Coronary artery (tissue), 2 donors: ENCODE data around the gene SLF2.
"Not testable (repeated sequence)": the region's sequence is repeated elsewhere in the genome, so short reads cannot be mapped to it uniquely, and the experiment has no call there.

ENCODE experiments used
- DNase-seq: peaks from one replicate; pipeline ENCODE4 v3.0.0-alpha.2; 2017; ENCODE audit warnings: low spot score
- H3K27ac ChIP-seq, 2 donors: fragments of 200-600 bp; sonication (generic); one replicate each; pipeline ENCODE4 v1.5.1; 2016 to 2019
- H3K4me3 ChIP-seq: fragments of 200-600 bp; sonication (generic); 2 replicates; pipeline ENCODE4 v1.5.1; 2016; ENCODE audit warnings: mild to moderate bottlenecking, moderate library complexity
- TF ChIP-seq, protein P1 (sequence below): fragments of 200-600 bp; sonication (generic); IDR thresholded peaks from one replicate; pipeline ENCODE4 v1.5.1; 2019; ENCODE audit warnings: antibody characterized with exemption

The SLF2 gene

DNA sequence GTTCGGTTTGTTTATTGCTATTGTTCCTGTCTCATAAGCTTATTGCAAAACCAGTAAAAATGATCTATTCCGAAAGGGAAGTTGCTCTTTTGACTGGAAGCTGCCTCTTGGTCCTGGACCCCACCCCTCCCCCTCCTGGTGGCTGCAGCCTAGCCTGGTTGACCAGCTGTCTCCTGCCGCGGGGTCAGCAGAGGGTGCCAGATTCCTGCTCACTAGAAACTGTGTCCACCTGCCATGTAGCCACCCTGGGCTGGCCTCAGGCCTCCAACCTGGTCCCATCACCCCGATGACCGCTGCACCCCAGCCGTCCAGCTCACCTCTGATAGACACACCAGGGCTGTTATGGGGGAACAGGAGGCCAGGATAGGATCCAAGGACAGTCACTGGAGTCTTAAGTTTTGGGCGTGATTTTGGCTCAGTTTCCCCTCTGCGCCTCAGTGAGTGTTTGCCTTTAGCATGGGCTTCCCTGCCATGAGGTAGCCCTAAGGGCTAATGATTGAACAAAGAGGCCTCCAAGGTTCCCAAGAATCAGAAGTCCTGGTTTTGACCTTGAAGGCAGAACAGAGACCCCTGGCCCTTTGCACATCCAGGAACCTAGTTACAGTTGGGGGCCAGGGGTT lies 32.9 kb upstream of the SLF2 start:
- TF ChIP-seq, protein P1, sequence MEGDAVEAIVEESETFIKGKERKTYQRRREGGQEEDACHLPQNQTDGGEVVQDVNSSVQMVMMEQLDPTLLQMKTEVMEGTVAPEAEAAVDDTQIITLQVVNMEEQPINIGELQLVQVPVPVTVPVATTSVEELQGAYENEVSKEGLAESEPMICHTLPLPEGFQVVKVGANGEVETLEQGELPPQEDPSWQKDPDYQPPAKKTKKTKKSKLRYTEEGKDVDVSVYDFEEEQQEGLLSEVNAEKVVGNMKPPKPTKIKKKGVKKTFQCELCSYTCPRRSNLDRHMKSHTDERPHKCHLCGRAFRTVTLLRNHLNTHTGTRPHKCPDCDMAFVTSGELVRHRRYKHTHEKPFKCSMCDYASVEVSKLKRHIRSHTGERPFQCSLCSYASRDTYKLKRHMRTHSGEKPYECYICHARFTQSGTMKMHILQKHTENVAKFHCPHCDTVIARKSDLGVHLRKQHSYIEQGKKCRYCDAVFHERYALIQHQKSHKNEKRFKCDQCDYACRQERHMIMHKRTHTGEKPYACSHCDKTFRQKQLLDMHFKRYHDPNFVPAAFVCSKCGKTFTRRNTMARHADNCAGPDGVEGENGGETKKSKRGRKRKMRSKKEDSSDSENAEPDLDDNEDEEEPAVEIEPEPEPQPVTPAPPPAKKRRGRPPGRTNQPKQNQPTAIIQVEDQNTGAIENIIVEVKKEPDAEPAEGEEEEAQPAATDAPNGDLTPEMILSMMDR = no peak
- Histone ChIP-seq H3K27ac (no peak overlapping the region), H3K4me3 (no peak overlapping the region)
- no peak for DNase-seq

DNA sequence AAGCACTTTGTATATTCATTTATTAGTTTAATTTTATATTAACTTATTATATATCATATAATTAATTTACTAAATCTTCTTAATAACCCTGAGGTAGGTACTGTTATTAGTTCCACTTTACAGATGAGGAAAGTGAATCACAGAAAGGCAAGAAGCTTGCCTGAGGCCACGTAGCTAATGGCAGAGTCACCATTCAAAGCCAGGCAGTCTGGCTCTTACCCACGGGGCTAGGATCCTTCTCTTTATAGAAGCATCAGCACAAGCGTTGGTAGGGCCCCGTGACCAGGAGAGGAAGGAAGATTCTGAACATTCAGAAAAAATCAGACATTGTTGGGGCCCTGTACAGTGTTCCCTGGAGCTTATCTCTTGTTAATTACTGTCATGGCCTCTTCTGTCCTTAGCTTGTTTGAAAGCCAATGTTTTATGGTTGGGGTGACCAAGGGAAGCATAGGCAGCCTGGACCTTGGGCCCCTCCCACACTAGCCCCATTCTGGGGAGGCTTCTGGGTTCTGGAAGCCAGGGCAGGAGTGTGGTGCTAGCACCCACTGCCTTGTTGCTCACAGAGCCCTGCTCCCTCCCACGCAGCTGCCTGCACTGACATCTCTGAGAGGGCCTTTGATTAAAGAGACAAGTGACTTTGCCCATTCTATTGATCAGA lies 31.1 kb upstream of the SLF2 start:
- TF ChIP-seq, protein P1 = no peak
- Histone ChIP-seq H3K4me3 (no peak overlapping the region), H3K27ac (no peak overlapping the region)
- no peak for DNase-seq

DNA sequence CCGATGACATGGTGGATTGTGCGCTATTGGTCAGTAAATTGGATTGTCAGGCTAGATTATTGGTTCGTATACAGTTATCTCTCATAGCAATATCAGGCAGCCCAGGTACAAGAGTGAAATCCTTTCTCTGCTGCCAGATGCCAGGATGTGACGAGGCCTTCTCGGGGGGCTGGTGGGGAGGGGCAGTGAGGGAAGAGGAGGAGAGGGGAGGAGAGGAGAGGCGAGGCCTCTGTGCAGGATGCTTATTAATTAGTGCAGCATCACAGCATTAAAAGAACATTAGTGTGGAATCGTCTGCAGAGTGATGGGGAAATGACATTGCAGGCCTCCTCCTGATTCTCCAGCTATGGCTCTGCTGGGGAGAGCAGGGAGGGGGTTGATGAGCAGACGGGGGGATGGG lies 30.5 kb upstream of the SLF2 start:
- no peak for DNase-seq
- TF ChIP-seq, protein P1 = no peak
- Histone ChIP-seq H3K4me3 (peak overlapping the region; percentile 6), H3K27ac (no peak overlapping the region)

DNA sequence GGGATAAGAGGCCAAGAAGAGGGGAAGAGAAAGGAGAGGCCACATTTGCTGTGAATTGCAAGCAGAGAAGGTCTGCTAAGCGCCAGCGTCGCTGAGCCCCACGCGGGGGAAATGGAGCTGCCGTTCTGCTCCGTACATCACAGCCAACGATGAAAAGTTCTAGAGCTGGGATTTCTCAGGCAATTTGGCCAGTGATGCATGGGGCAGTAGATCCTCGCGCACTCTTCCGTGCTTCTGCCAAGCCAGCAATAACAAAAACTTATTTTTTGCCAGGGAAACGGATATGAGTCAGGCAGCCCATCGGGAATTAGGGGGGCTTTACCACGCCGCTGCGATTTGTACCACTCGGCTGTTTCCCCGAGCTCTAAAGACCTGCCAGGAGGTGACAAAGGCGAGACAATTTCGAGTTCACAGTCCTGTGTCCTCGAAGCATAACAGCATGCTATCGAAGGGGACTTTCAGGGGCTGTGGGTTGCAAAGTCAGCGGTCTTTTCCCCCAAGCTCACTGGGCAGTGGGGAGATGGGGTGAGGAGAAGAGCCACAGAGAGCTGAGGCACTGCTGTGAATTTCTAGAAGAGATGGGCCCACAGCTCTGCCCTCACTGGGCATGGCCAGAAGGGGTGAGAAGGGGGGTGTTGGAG lies 30.0 kb upstream of the SLF2 start:
- DNase-seq = no peak
- no peak overlapping the region for H3K27ac ChIP-seq
- TF ChIP-seq, protein P1 = no peak
- H3K4me3 ChIP-seq = peak overlapping the region; percentile 6

DNA sequence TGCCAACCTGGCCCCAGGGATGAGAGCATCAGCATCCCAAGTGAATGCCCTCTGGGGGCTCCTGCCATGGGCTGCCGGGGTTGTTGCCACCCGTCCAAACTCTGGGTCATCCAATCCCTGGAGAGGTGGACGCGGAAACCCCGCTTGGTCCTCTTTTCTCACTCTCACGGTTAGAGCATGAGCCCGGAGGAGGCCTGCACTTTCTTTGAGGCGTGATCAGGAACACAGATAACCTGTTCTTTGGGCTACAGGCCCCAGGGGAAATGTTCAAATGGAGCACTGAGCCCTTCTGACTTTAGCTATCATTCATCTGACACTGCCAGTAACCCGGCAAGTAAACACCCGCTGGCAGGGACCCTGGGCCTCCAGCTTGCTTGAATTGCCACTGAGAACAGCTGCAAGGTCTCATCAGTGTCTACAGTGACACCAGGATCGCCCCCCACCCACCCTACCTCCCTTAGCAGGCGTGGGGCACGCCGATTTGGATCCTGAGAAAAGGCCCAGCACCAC lies 29.4 kb upstream of the SLF2 start:
- no peak overlapping the region for H3K4me3 ChIP-seq
- no peak overlapping the region for H3K27ac ChIP-seq
- TF ChIP-seq, protein P1 = no peak
- no peak for DNase-seq

DNA sequence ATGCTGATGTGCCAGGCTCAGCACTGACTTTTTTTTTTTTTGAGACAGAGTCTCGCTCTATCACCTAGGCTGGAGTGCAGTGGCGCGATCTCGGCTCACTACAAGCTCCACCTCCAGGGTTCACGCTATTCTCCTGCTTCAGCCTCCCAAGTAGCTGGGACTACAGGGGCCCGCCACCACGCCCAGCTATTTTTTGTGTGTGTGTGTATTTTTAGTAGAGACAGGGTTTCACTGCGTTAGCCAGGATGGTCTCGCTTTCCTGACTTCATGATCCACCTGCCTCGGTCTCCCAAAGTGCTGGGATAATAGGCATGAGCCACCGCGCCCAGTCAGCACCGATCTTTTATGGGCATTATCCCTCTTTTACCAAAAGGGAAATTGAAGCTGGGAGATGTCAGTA lies 27.2 kb upstream of the SLF2 start:
- not testable (repeated sequence) for DNase-seq, H3K4me3 ChIP-seq, H3K27ac ChIP-seq

DNA sequence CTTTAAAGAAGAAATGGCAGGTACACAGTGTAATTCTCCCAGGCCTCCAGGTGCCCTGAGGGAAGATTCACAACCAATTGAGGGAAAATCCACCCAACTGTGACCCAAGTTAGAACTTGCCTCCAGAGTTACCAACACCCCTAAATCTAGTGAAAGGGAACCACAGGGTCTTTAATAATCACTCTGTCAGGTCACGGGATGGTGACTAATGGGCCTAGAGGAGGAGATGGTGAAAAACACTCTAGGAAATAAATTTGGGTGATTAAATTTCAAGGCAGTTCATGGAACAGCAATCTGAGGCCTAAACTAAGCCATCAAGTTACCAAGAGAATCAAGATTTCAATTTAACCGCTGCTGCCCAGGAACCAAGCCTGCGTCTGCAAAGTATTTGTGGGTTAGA lies 26.7 kb upstream of the SLF2 start:
- no peak overlapping the region for H3K27ac ChIP-seq
- H3K4me3 ChIP-seq = no peak overlapping the region
- no peak for DNase-seq
- TF ChIP-seq, protein P1 = no peak
